Heart left ventricle (tissue), 16 donors: ENCODE measurements around the gene RNH1. TPM values are rescaled to one million over a fixed set of nuclear protein-coding genes. Genes with fewer than 3 reads are reported as not detected.

Experiments
- ATAC-seq, 4 donors: fragments of 200-7000 bp; cut with Tn5 transposase; one replicate each; pipeline ENCODE4 v1.9.1; 2020 to 2022; ENCODE audit warnings: moderate library complexity in 4 of 4, mild to moderate bottlenecking in 3 of 4, moderate number of reproducible peaks in 1 of 4
- DNase-seq, 5 donors: peaks; one replicate each; pipeline ENCODE4 v3.0.0-alpha.2; 2020
- H3K27ac ChIP-seq, 12 donors: fragments of 200-600 bp; sonication (generic) in 4 of 12; one replicate each; pipeline versions ENCODE4 v1.5.0 to v1.8.0; 2016 to 2022; ENCODE audit warnings: mild to moderate bottlenecking in 2 of 12
- H3K27me3 ChIP-seq, 9 donors: fragments of 200-600 bp; sonication (generic) in 2 of 9; one replicate each; pipeline versions ENCODE4 v1.5.1 to v1.8.0; 2016 to 2022; ENCODE audit warnings: mild to moderate bottlenecking in 3 of 9
- H3K36me3 ChIP-seq, 9 donors: fragments of 200-600 bp; sonication (generic) in 2 of 9; one replicate each; pipeline versions ENCODE4 v1.5.0 to v1.8.0; 2018 to 2022; ENCODE audit warnings: mild to moderate bottlenecking in 2 of 9
- H3K4me1 ChIP-seq, 12 donors: fragments of 200-600 bp; sonication (generic) in 4 of 12; one replicate each; pipeline versions ENCODE4 v1.5.0 to v1.8.0; 2016 to 2022; ENCODE audit warnings: mild to moderate bottlenecking in 3 of 12
- H3K4me3 ChIP-seq, 12 donors: fragments of 200-600 bp; sonication (generic) in 4 of 12; one replicate each; pipeline versions ENCODE4 v1.5.0 to v1.8.0; 2017 to 2022; ENCODE audit warnings: mild to moderate bottlenecking in 9 of 12, moderate library complexity in 4 of 12
- H3K9me3 ChIP-seq, 12 donors: fragments of 200-600 bp; sonication (generic) in 4 of 12; one replicate each; pipeline versions ENCODE4 v1.5.0 to v1.8.0; 2016 to 2022; ENCODE audit warnings: mild to moderate bottlenecking in 1 of 12
- POLR2A ChIP-seq, 2 donors: fragments of 450-650 bp; IDR thresholded peaks; one replicate each; pipeline ENCODE4 v1.6.1; 2017; ENCODE audit warnings: antibody characterized with exemption in 2 of 2, mild to moderate bottlenecking in 2 of 2, moderate library complexity in 2 of 2
- WGBS, 4 donors: extraction: QIAGEN DNeasy Blood & Tissue Kit in 2 of 4; methylation state at CpG; one replicate each; pipeline versions ENCODE4 v1.1.5 to v1.1.7; 2013 to 2018; 5-methylcytosine and 5-hydroxymethylcytosine counted together
- intact Hi-C, 10 donors: fragments of 100-400 bp; cut with DNase I; formaldehyde crosslinking; loops; one replicate each; pipeline versions ENCODE4 v1.11.1 to v1.14.2; 2022
- polyA plus RNA-seq, 2 donors: library from polyadenylated mRNA; stranded (reverse); fragments of 200-250 nt; gene quantifications; one replicate each; pipeline ENCODE4 v1.2.3, GENCODE V29; 2013
- total RNA-seq, 9 donors: library from RNA; depleted of rRNA in 2 of 9; stranded (reverse); fragments of >200 nt in 2 of 9; fragmentation: NEBNext Ultra II Directional in 3 of 9; extraction: Animal tissue kit (Norgen Biotek cat#: 25700) in 3 of 9; gene quantifications; one replicate each; pipeline versions ENCODE4 v1.1.0 to v1.2.4, GENCODE V29; 2016 to 2023
- TF ChIP-seq, protein P1 (sequence below), 12 donors: fragments of 200-600 bp; sonication (generic) in 4 of 12; IDR thresholded peaks; one replicate each; pipeline versions ENCODE4 v1.5.0 to v1.8.0; 2018 to 2022; ENCODE audit warnings: antibody characterized with exemption in 12 of 12, mild to moderate bottlenecking in 5 of 12
- donor health status: ischemic (EF 13 %, LVEDD 7.1; RV severe dilation, severe dysfunction).
- donor health status: healthy with polysubstance abuse.
- donor health status: DM: no; HTN: yes; CAD: no.
- donor health status: DM: no; HTN: no; CAD: no.
- donor health status: ischemic (EF 25% LVEDD 6.9; RV normal size, moderate dysfunction).
- donor health status: ischemic (EF 25% LVEDD 5.7; RV mildly dilated, moderate dysfunction).
- donor health status: healthy.
- donor health status: DM: yes; HTN: yes; CAD: no.
- donor health status: ischemic (EF 35%, LVEDD 5.7; RV mildly dilated, moderate dysfunction).
- donor health status: nonischemic (EF 11% LVEDD 7.7; RV severe dilation, severe dysfunction).
- donor health status: DM: yes; HTN: yes; CAD: no.
- donor health status: PGD.
- donor health status: ischemic (EF 29% LVEDD 5.4; RV normal size, mild dysfunction).
- donor health status: nonischemic (EF 23%, LVEDD 6.1; RV moderate dilation, normal function).

Gene RNH1
- total and polyA plus RNA-seq, 11 donors = 58.2 to 247 (median 158) TPM

DNA sequence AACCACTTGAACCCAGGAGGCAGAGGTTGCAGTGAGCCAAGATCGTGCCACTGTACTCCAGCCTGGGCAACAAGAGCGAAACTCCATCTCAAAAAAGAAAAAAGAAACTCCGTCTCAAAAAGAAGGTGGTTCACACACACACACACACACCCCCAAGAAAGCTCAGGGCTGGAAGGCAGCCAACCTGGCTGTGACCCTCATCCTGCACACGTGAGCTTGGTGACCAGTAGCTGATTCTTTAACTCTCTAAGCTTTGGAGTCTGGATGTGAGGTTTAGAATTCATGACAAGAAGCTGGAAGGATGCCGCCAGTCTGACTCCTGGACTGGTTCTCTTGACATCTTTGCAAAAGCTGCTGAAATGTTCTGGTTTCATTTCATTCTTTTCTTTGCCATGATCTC is 1.9 kb upstream of the RNH1 start:
- 62 to 78% (median 75%) methylated on average over 5 of the region's 5 CpGs for WGBS, 4 donors
- H3K27ac ChIP-seq = no peak overlapping the region
- H3K4me3 ChIP-seq = no peak overlapping the region
- DNase-seq = peak in 2 of 5 donors; percentile 8 to 26
- TF ChIP-seq, protein P1, sequence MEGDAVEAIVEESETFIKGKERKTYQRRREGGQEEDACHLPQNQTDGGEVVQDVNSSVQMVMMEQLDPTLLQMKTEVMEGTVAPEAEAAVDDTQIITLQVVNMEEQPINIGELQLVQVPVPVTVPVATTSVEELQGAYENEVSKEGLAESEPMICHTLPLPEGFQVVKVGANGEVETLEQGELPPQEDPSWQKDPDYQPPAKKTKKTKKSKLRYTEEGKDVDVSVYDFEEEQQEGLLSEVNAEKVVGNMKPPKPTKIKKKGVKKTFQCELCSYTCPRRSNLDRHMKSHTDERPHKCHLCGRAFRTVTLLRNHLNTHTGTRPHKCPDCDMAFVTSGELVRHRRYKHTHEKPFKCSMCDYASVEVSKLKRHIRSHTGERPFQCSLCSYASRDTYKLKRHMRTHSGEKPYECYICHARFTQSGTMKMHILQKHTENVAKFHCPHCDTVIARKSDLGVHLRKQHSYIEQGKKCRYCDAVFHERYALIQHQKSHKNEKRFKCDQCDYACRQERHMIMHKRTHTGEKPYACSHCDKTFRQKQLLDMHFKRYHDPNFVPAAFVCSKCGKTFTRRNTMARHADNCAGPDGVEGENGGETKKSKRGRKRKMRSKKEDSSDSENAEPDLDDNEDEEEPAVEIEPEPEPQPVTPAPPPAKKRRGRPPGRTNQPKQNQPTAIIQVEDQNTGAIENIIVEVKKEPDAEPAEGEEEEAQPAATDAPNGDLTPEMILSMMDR (IDR thresholded peaks at IDR 0.05) = no peak
- TF ChIP-seq POLR2A (IDR thresholded peaks at IDR 0.05) = no peak
- intact Hi-C loops = loop anchor here in 7 of 10 donors (5.0 to 10.0 kb wide), 5 partner anchors 57 to 304 kb away; partner anchors contain the start of genes PTDSS2 (in 4 of the 7), BET1L (in 3 of the 7), RIC8A (in 3 of the 7) and IFITM2 (in 1 of the 7)
- peaks cover 0 to 35% (median 29%) of the 10 kb centered on the region in 9 donors for H3K36me3 ChIP-seq
- ATAC-seq = no peak
- H3K9me3 ChIP-seq = no peaks in the 10 kb centered on the region
- H3K27me3 ChIP-seq = no peaks in the 10 kb centered on the region
- peaks cover 4 to 33% (median 26%) of the 10 kb centered on the region in 12 donors for H3K4me1 ChIP-seq

DNA sequence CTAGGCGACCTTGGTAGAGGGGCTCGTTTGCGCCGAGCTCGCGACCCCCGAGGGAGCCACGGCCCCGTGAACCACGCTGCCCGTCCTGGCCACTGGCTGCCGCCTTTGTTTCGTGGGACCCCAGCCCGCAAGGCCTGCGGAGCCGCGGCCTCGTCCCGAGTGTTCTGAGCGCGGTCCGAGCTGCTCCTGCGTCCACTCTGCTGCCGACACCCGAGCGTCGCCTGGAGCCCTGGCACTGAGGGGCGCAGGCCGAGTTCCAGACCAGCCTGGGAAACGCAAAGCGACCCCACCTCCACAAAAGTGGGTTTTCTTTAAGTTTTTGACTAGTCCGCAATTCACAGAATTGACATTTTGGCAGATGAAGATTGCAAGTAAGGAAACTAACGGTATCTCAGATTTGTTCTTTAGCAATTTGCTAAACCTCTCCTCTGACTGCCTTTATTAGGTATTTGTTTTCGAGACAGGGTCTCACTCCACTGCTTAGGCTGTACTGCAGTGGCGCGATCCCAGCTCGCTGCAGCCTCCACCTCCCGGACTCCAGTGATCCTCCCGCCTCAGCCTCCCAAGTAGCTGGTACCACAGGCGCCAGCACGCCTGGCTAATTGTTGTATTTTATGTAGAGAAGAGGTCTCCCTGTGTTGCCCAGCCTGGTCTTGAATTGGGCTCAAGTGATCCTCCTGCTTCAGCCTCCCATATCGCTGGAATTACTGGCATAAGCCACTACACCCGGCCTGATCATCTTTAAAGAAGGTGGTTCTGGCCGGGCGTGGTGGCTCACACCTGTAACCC is 879 bp upstream of the RNH1 start:
- no peak for ATAC-seq
- intact Hi-C loops = loop anchor here in 8 of 10 donors (2.0 to 10.0 kb wide), 6 partner anchors 56 to 303 kb away; partner anchors contain the start of genes PTDSS2 (in 4 of the 8), BET1L (in 3 of the 8), RIC8A (in 3 of the 8) and IFITM2 (in 1 of the 8)
- Histone ChIP-seq H3K4me3 (peak overlapping the region; percentile 52 to 98 (median 82)), H3K9me3 (no peaks in the 10 kb centered on the region), H3K27ac (peak overlapping the region in 11 of 12 donors; percentile 60 to 100 (median 98)), H3K4me1 (peaks cover 8 to 44% (median 36%) of the 10 kb centered on the region in 12 donors), H3K36me3 (peaks cover 0 to 30% (median 21%) of the 10 kb centered on the region in 9 donors), H3K27me3 (no peaks in the 10 kb centered on the region)
- WGBS, 4 donors = 45 to 91% (median 52%) methylated on average over 25 to 45 of the region's 45 CpGs
- TF ChIP-seq, protein P1 (IDR thresholded peaks at IDR 0.05) = no peak
- no peak for TF ChIP-seq POLR2A (IDR thresholded peaks at IDR 0.05)
- DNase-seq = peak in 3 of 5 donors; percentile 5 to 40 (median 35)

DNA sequence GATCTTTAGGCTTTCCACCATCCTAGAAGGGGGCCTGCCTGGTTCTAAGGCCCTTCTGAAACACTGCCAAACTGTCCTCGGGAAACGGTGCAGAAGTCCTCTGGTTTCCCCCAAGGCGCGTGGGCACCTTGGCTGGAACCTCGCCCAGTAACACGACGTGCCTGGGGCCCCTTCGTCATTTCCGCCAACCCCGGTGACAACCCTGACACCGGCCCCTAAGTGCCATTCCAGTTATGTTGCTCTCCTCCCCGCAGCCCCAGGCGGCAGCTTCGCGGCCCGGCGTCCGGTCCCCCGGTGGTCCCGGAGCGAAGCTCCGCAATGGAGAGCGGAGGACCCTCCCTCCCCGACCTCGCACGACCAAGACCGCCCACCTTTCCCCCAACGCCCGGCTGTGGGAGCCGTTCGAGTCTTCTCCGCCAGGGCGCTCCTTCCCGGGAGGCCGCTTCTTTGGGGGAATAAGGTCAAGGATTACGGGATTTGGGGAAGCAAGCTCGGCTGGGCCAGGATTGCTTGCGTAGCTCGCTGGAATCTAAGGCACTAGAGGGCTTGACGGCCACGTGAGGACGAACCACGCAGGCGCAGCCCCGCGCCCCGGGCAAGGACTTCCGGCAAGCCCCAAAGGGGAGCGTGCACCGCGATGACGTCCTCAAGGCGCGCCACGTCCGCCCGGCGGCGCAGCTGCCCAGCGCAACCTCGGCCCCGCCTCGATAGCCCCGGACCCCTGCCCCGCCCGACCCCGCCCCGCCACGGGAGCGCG is 626 bp downstream of the RNH1 start:
- WGBS, 4 donors = 0% methylated on average over 20 to 71 of the region's 71 CpGs
- DNase-seq = peak; percentile 98 to 99 (median 99)
- H3K36me3 ChIP-seq = peaks cover 0 to 28% (median 22%) of the 10 kb centered on the region in 9 donors
- TF ChIP-seq, protein P1 (IDR thresholded peaks at IDR 0.05) = no peak
- peak in 1 of 2 donors; percentile 69 for TF ChIP-seq POLR2A (IDR thresholded peaks at IDR 0.05)
- H3K27me3 ChIP-seq = no peaks in the 10 kb centered on the region
- H3K4me3 ChIP-seq = peak overlapping the region; percentile 52 to 98 (median 82)
- no peaks in the 10 kb centered on the region for H3K9me3 ChIP-seq
- intact Hi-C loops = loop anchor here in 8 of 10 donors (1.0 to 10.0 kb wide), 8 partner anchors 12 to 302 kb away; partner anchors contain the start of genes PTDSS2 (in 4 of the 8), BET1L (in 3 of the 8), RIC8A (in 3 of the 8) and IFITM2 (in 1 of the 8)
- peak overlapping the region; percentile 95 to 100 (median 99) for H3K27ac ChIP-seq
- peaks cover 8 to 59% (median 49%) of the 10 kb centered on the region in 12 donors for H3K4me1 ChIP-seq
- peak; percentile 79 to 87 (median 84) for ATAC-seq
